Psoas muscle (tissue), 8 donors: Measurements from ENCODE around the gene GIMAP4. TPM values are rescaled to one million over a fixed set of nuclear protein-coding genes. Genes with fewer than 3 reads are reported as not detected.
"Not testable (repeated sequence)": the region's sequence is repeated elsewhere in the genome, so short reads cannot be mapped to it uniquely, and the experiment has no call there.

Experiments used
- ATAC-seq, 4 donors: fragments of 200-7000 bp; cut with Tn5 transposase; one replicate each; pipeline ENCODE4 v1.9.1; 2020; ENCODE audit warnings: moderate library complexity in 3 of 4, mild to moderate bottlenecking in 2 of 4
- DNase-seq, 2 donors: peaks; one replicate each; pipeline ENCODE4 v3.0.0-alpha.2; 2020
- H3K27ac ChIP-seq: fragments of 200-600 bp; one replicate; pipeline ENCODE4 v1.8.0; 2022
- H3K27me3 ChIP-seq, 3 donors: fragments of 200-600 bp in 1 of 3; one replicate each; pipeline versions ENCODE4 v1.6.1 to v1.8.0; 2013 to 2022; ENCODE audit warnings: low read length in 2 of 3, mild to moderate bottlenecking in 2 of 3, moderate library complexity in 1 of 3; ENCODE audit not compliant: insufficient read depth in 3 of 3
- H3K36me3 ChIP-seq, 2 donors: fragments of 200-600 bp in 1 of 2; one replicate each; pipeline versions ENCODE4 v1.6.1 to v1.8.0; 2013 to 2022; ENCODE audit warnings: low read depth in 1 of 2, mild to moderate bottlenecking in 1 of 2, moderate library complexity in 1 of 2; ENCODE audit not compliant: insufficient read depth in 1 of 2
- H3K4me1 ChIP-seq: fragments of 200-600 bp; one replicate; pipeline ENCODE4 v1.8.0; 2022
- H3K4me3 ChIP-seq: fragments of 200-600 bp; one replicate; pipeline ENCODE4 v1.8.0; 2022; ENCODE audit warnings: mild to moderate bottlenecking
- H3K9me3 ChIP-seq: fragments of 200-600 bp; one replicate; pipeline ENCODE4 v1.8.0; 2022
- CTCF ChIP-seq: fragments of 200-600 bp; IDR thresholded peaks from one replicate; pipeline ENCODE4 v1.8.0; 2022; ENCODE audit warnings: antibody characterized with exemption
- WGBS, 3 donors: extraction: QIAGEN DNeasy Blood & Tissue Kit; methylation state at CpG; one replicate each; pipeline versions ENCODE4 v1.1.6 to v1.1.7; 2013; 5-methylcytosine and 5-hydroxymethylcytosine counted together
- intact Hi-C, 2 donors: fragments of 100-400 bp; cut with DNase I; formaldehyde crosslinking; loops; one replicate each; pipeline versions ENCODE4 v1.11.0 to v1.14.2; 2022
- polyA plus RNA-seq, 3 donors: library from polyadenylated mRNA; stranded (reverse); fragments of 200-250 nt; gene quantifications; one replicate each; pipeline ENCODE4 v1.2.3, GENCODE V29; 2013
- total RNA-seq, 4 donors: library from RNA; stranded (reverse); fragmentation: NEBNext Ultra II Directional in 2 of 4; extraction: Animal tissue kit (Norgen Biotek cat#: 25700) in 2 of 4; gene quantifications; one replicate each; pipeline versions ENCODE4 v1.2.1 to v1.2.4, GENCODE V29; 2021 to 2023
- donor health status: healthy with polysubstance abuse.
- donor health status: DM: no; HTN: no; CAD: no; lungs with moderate emphysema.
- donor health status: Bipolar disorder and iron deficiency.
- donor health status: healthy.
- donor health status: DM: yes; HTN: yes; CAD: no.
- donor health status: DM: no; HTN: no; CAD: no.
- donor health status: DM: no; HTN: no; CAD: no.
- donor health status: DM: yes; HTN: yes; CAD: no.

GIMAP4 gene
- total and polyA plus RNA-seq, 7 donors = 13.6 to 36.4 (median 15.0) TPM

DNA sequence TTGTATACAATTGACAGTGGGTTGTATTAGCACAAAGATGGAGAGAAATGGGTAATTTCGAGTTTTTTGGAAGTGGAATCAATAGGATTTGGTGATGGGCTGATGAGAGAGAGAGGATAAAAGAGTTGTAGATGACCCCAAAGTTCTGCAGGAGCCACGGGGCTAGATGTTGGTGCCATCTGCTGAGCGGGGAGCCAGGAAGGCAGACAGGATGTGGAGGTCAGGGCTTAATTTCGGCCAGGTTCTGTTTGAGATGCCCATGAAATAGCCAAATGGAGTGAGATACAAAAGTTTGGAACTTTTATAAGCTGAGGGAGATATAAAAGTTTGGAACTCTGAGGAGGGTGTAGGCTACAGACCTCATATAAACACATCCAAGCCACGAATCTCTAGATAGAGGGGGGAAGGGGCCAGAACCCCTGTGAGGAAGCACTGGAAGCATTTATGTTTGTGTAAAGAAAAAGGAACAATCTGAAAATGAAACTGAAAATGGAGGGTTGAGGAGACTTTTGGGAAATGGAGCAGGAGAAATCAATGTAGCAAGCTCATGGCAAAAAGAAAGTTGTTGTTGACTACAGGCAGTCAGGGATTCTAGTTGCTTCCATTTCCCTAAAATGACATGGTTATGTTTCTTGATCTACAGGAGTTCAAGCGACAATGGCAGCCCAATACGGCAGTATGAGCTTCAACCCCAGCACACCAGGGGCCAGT lies 2.2 kb downstream of the GIMAP4 start:
- H3K4me1 ChIP-seq = no peaks in the 10 kb centered on the region
- ATAC-seq (no peak), DNase-seq (no peak)
- no peaks in the 10 kb centered on the region for H3K9me3 ChIP-seq
- peaks cover 0 to 10% of the 10 kb centered on the region in 2 donors for H3K36me3 ChIP-seq
- H3K27ac ChIP-seq = peak overlapping the region; percentile 31
- 56 to 65% (median 57%) methylated on average over 7 of the region's 7 CpGs for WGBS, 3 donors
- intact Hi-C loops = loop anchor here in 1 of 2 donors (10.0 kb wide), 1 partner anchor 95 kb away; no protein-coding TSS in a partner anchor
- TF ChIP-seq CTCF = no peak
- H3K27me3 ChIP-seq = no peaks in the 10 kb centered on the region
- peak overlapping the region; percentile 66 for H3K4me3 ChIP-seq

DNA sequence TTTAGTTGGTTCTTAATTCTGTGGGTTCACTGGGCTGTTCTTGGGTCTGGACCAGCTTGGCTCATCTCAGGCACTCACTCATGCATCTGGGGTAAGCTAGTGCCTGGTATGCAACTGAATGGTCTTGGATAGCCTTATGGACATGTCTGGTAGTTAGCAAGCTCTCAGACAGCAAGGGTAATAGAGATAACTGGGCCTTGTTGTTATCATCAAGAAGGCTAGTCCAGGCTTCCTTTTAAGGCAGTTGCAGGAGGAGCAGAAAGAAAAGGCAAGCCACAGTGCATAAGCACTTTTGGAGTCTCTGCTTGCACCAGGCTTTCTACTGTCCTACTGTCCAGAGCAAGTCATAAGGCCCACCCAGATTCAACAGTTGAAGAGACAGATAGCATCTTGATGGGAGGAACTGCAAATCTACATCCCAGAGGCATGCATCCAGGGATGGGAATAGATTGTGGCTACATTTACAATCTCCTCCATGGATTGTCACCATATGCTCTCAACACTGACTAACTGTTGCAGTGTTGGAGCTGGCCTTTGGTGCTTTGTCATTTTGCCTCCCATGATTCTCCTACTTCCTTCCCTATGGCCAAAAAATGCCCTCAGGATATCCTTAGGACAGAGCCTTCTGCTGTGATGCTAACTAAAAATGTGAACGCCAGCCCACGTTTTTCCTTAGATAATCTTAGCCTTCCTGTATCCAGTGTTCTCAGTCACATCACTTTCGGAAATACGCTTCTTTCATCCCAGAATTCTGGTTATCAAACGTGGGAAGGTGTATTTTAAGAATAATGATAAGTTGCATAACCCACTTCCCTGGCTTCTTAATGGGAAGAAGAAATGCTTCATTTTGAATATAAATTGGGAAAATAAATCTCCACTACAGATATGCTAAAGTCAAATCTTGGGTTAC lies 3.6 kb downstream of the GIMAP4 start:
- 67 to 78% (median 73%) methylated on average over 5 of the region's 5 CpGs for WGBS, 3 donors
- Histone ChIP-seq H3K4me1 (no peaks in the 10 kb centered on the region), H3K36me3 (peaks cover 0 to 10% of the 10 kb centered on the region in 2 donors), H3K27ac (no peak overlapping the region), H3K27me3 (no peaks in the 10 kb centered on the region), H3K4me3 (no peak overlapping the region), H3K9me3 (no peaks in the 10 kb centered on the region)
- no peak for DNase-seq
- intact Hi-C loops = no loop called here
- no peak for TF ChIP-seq CTCF
- ATAC-seq = no peak

GRCh38 chr7:150572496-150572895 lies 5.3 kb downstream of the GIMAP4 start:
- Histone ChIP-seq H3K4me1 (no peaks in the 10 kb centered on the region), H3K27ac (no peak overlapping the region), H3K27me3 (no peaks in the 10 kb centered on the region), H3K9me3 (no peaks in the 10 kb centered on the region), H3K36me3 (peaks cover 0 to 10% of the 10 kb centered on the region in 2 donors), H3K4me3 (no peak overlapping the region)
- DNase-seq (no peak), ATAC-seq (no peak)
- TF ChIP-seq CTCF = no peak
- 88 to 95% (median 89%) methylated on average over 10 of the region's 10 CpGs for WGBS, 3 donors
- intact Hi-C loops = no loop called here

DNA sequence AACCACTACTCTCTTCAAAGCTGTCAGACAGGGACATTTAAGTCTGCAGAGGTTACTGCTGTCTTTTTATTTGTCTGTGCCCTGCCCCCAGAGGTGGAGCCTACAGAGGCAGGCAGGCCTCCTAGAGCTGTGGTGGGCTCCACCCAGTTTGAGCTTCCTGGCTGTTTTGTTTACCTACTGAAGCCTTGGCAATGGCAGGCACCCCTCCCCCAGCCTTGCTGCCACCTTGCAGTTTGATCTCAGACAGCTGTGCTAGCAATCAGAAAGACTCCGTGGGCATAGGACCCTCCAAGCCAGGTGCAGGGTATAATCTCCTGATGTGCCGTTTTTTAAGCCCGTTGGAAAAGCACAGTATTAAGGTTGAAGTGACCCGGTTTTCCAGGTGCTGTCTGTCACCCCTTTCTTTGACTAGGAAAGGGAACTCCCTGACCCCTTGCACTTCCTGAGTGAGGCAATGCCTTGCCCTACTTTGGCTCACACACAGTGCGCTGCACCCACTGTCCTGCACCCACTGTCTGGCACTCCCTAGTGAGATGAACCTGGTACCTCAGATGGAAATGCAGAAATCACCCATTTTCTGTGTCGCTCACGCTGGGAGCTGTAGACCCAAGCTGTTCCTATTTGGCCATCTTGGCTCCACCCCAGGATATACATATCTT lies 12.9 kb downstream of the GIMAP4 start:
- intact Hi-C loops = not testable (repeated sequence)

More for the DNA sequence above, 12.9 kb downstream of the GIMAP4 start:
- not testable (repeated sequence) for H3K36me3 ChIP-seq, H3K27ac ChIP-seq, DNase-seq, H3K9me3 ChIP-seq, H3K27me3 ChIP-seq, H3K4me1 ChIP-seq, ATAC-seq, H3K4me3 ChIP-seq
- WGBS, 3 donors = 63 to 76% (median 74%) methylated on average over 7 of the region's 7 CpGs
